ENCODE data around the gene DEFB116.
"Not testable (repeated sequence)": the region's sequence is repeated elsewhere in the genome, so short reads cannot be mapped to it uniquely, and the experiment has no call there.

DEFB116 gene, protein sequence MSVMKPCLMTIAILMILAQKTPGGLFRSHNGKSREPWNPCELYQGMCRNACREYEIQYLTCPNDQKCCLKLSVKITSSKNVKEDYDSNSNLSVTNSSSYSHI

DNA sequence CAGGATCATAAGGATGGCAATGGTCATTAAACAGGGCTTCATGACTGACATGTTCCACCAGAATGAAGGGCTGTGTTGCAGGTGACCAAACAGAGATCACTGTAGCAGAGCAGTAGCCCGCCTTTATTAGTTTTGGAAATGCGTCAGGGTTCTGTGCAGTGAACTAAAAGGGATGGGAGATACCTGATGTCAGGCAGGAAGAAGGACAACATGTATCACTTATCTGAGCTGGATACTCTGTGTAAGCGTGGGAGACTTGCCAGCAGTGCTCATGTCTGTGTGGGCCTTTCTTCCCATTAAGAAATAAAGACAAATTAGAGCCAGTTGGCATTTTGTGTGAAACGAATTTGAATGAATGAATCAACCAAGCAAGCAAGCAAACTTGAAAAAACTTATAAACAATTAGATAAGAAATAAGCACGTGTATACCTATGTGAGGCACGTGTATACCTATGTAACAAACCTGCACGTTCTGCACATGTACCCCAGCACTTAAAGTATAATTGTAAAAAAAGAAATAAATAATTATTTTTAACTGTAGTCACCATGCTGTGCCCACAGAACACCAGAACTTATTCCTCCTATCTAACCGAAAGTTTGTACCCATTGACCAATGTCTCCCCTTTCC is at the start of gene DEFB116:
Gene DEFB116 (minus strand): TSS at position 51 of the 628 bp plus-strand sequence. CDS start 0 bp downstream, at position 51.
- FAIRE-seq (no peak), DNase-seq (ENCODE audit: insufficient read length, low spot score) (no peak)

GRCh38 chr20:31355981-31356380 is 47.6 kb upstream of the DEFB116 start:
- DNase-seq (ENCODE audit: insufficient read length, low spot score) (no peak), FAIRE-seq (no peak)

GRCh38 chr20:31341470-31341869 is 33.1 kb upstream of the DEFB116 start:
- FAIRE-seq (no peak), DNase-seq (ENCODE audit: insufficient read length, low spot score) (no peak)

GRCh38 chr20:31330893-31331292 is 22.5 kb upstream of the DEFB116 start:
- FAIRE-seq, result no peak
- no peak for DNase-seq (ENCODE audit: insufficient read length, low spot score)

DNA sequence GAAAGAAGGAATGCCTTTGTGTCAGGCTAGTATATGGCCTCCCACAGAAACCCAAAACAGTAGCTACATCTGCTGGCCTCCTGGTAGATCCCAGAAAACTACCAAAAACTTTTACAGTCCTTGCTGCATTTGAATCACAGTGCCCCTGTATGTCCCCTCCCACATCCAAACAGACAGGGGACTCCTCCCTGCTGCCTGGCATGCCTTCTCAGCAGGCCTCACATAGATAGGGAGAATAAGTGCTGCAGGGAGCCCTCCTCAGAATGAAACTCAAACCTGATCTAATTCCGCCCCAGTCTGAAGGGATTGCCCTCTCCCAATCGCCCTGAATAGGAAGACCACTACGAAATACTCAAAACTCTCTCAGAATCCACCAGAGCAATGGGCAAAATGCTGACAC is 14.1 kb upstream of the DEFB116 start:
- DNase-seq (ENCODE audit: insufficient read length, low spot score), result no peak
- FAIRE-seq, result no peak

DNA sequence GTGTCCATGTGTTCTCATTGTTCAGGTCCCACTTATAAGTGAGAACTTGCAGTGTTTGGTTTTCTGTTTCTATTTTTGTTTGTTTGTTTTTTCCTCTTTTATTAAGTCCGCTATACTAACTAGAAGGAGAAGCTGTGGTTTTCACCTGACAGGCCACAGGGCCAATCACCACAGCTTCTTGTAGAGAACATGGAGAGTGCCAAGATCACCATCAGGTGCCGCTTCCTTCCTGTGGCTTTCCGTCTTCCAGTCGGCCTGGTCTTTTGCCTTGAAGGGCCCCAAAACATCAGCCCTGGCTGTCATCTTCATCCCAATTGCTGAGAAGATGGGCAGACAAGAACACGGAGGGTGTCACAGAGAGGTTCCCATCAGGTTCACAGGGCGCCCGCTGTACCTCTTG is 23.4 kb downstream of the DEFB116 start:
- DNase-seq (ENCODE audit: insufficient read length, low spot score); FAIRE-seq: not testable (repeated sequence)

DNA sequence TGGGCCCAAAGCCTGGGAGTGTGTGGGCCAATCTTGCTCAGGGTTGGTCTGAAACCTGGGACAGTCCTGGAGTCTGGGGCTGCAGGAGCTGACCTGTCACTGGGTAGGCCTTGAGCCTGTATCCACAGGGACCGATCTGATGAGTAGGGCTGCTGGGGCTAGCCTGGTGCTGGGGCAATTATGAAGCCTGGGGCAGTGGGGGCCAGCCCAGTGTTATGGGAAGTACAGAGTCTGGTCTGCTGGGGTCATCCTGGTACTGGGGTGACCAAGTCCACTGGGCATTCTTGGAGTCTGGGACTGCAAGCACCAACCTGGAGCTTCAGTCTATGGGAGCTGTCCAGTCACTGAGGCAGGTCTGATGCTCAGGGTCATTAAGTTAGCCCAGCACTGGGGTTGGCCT is 30.2 kb downstream of the DEFB116 start:
- DNase-seq (ENCODE audit: insufficient read length, low spot score), result no peak
- FAIRE-seq, result no peak

GRCh38 chr20:31274441-31274840 is 33.9 kb downstream of the DEFB116 start:
- no peak for FAIRE-seq
- no peak for DNase-seq (ENCODE audit: insufficient read length, low spot score)

DNA sequence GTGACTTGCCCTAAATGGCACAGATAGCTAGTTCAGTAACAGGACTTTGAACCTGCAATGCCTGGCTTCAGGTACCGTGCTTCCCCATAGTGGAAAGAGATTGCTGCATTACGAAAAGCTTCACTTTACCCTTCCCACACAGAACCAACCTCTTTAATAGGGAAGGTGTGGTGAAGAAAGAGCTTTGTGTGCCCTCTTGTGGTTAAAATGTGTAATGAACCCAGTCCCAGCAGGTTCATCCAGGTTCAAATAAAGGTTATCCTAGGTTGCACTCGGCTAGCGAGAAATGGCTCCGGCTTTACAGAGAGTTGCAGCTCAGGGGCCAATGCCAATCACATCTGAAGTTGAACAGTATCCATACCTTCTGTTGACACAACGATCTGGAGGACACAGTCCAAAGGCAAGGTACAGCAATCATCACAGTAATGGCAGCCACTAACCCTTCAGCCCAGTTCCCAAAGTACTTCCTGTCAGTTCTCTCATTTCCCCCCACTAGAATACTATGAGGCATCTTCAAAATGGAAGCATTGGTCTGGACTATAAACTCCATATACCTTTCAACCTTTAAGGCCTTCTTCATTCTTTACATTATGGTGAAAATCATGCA is 48.0 kb downstream of the DEFB116 start:
- FAIRE-seq, result no peak

DNA sequence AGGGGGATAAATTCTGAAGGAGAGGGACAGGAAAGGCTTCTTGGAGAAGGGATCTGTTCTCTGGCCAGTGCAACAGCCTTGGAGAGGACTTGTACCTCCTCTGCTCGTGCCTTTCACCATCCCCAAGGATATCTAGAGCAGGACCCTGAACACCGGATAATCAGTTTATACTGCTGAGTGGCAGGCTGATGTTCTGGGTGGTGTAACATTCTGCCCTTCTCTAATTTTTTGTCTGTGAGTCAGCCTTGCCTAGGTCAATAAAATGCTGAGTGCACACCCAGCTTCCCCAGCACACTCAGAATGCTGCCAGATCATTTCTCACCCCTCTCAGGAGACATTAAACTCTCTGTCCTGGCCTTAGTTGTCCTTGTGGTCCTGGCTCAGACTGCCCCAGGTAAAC is 51.0 kb downstream of the DEFB116 start, which contains the start of gene DEFB115:
Gene DEFB115 (plus strand): TSS at position 301 of the 400 bp plus-strand sequence. CDS start 0 bp downstream, at position 301.
- FAIRE-seq, result no peak
- DNase-seq (ENCODE audit: insufficient read length, low spot score), result no peak

More for the DNA sequence above, 48.0 kb downstream of the DEFB116 start:
- no peak for DNase-seq (ENCODE audit: insufficient read length, low spot score)

GRCh38 chr20:31256959-31257358 is 51.4 kb downstream of the DEFB116 start:
- no peak for DNase-seq (ENCODE audit: insufficient read length, low spot score)
- no peak for FAIRE-seq
